Measurements from ENCODE around the gene CDK19.

DNA sequence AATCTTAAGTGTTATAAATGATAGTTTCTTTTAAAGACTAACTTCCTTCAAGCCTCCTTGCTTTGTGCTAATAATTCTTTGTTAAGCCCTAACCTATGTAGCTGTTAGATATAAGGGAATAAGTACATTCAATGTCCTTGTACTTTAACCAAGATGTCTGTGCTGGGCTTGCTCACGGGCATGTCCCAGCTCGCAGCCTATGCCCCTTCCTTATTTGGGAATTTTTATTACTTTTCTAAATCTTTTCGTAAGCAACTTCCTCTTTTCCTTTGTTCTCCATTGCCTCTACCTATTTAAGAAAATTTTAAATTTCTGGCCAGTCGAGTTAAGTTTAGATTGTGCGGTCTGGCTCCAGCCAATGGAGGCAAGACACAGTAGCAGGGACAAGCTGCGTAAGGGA, 26.0 kb upstream of the CDK19 start:
- TF ChIP-seq, protein P1, sequence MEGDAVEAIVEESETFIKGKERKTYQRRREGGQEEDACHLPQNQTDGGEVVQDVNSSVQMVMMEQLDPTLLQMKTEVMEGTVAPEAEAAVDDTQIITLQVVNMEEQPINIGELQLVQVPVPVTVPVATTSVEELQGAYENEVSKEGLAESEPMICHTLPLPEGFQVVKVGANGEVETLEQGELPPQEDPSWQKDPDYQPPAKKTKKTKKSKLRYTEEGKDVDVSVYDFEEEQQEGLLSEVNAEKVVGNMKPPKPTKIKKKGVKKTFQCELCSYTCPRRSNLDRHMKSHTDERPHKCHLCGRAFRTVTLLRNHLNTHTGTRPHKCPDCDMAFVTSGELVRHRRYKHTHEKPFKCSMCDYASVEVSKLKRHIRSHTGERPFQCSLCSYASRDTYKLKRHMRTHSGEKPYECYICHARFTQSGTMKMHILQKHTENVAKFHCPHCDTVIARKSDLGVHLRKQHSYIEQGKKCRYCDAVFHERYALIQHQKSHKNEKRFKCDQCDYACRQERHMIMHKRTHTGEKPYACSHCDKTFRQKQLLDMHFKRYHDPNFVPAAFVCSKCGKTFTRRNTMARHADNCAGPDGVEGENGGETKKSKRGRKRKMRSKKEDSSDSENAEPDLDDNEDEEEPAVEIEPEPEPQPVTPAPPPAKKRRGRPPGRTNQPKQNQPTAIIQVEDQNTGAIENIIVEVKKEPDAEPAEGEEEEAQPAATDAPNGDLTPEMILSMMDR (optimal IDR thresholded peaks at IDR 0.05 in 1 of 3, IDR thresholded peaks at IDR 0.05 in 1 of 3, conservative IDR thresholded peaks at IDR 0.05 in 1 of 3; ENCODE audit: extremely low read depth in 1 of 3, insufficient read depth in 2 of 3, low read length in 3 of 3): no peak
- TF ChIP-seq EZH2 (IDR thresholded peaks at IDR 0.05; ENCODE audit: low read length): no peak
